Body of pancreas (tissue), 4 donors: ENCODE results near the gene SGTA. TPM values are rescaled to one million over a fixed set of nuclear protein-coding genes. Genes with fewer than 3 reads are reported as not detected.

Experiments used
- ATAC-seq: fragments of 150-250 bp; one replicate; pipeline ENCODE4 v1.9.1; 2016
- DNase-seq, 4 donors: peaks; one replicate each; pipeline ENCODE4 v3.0.0-alpha.2; 2019
- H3K27ac ChIP-seq, 4 donors: fragments of 200-600 bp; sonication (generic); 1 replicate in 3 of 4; 2 replicates in 1 of 4; pipeline versions ENCODE4 v1.5.1 to v1.6.1; 2016 to 2019; ENCODE audit warnings: mild to moderate bottlenecking in 1 of 4, mixed read lengths in 1 of 4, moderate library complexity in 1 of 4
- H3K27me3 ChIP-seq, 2 donors: fragments of 200-600 bp; sonication (generic); one replicate each; pipeline ENCODE4 v1.6.0; 2016; ENCODE audit warnings: mild to moderate bottlenecking in 1 of 2
- H3K36me3 ChIP-seq, 2 donors: fragments of 200-600 bp; sonication (generic); replicated peaks in 1 of 2; 2 replicates each; pipeline ENCODE4 v1.5.1; 2016; ENCODE audit warnings: low read depth in 2 of 2; ENCODE audit not compliant: insufficient read depth in 1 of 2
- H3K4me1 ChIP-seq: fragments of 200-600 bp; sonication (generic); one replicate; pipeline ENCODE4 v1.6.0; 2016
- H3K4me3 ChIP-seq, 2 donors: fragments of 200-600 bp; sonication (generic); 1 replicate in 1 of 2; 2 replicates in 1 of 2; pipeline ENCODE4 v1.5.1; 2016 to 2019
- H3K9me3 ChIP-seq, 3 donors: fragments of 200-600 bp; sonication (generic); 1 replicate in 2 of 3; 2 replicates in 1 of 3; pipeline ENCODE4 v1.5.1; 2016
- CTCF ChIP-seq, 7 experiments: fragments of 450-650 bp in 4 of 7; fragments of 200-600 bp in 3 of 7; sonication (generic) in 3 of 7; IDR thresholded peaks; one replicate each; pipeline ENCODE4 v1.5.1; 2016 to 2019; ENCODE audit warnings: antibody characterized with exemption in 7 of 7
- POLR2A ChIP-seq, 3 donors: fragments of 450-650 bp; IDR thresholded peaks; one replicate each; pipeline ENCODE4 v1.6.1; 2016; ENCODE audit warnings: antibody characterized with exemption in 3 of 3, mild to moderate bottlenecking in 2 of 3
- WGBS, 2 donors: methylation state at CpG; one replicate each; pipeline ENCODE4 v1.1.5; 2017; 5-methylcytosine and 5-hydroxymethylcytosine counted together
- intact Hi-C: fragments of 100-400 bp; cut with DNase I; formaldehyde crosslinking; loops from one replicate; pipeline ENCODE4 v1.15.1; 2023
- total RNA-seq, 2 donors: library from RNA; depleted of rRNA; stranded (reverse); fragments of >200 nt; gene quantifications; one replicate each; pipeline ENCODE4 v1.1.0, GENCODE V29; 2016

Gene SGTA
- total RNA-seq, 2 donors from 2014 or later: 24.6 to 41.5 TPM

DNA sequence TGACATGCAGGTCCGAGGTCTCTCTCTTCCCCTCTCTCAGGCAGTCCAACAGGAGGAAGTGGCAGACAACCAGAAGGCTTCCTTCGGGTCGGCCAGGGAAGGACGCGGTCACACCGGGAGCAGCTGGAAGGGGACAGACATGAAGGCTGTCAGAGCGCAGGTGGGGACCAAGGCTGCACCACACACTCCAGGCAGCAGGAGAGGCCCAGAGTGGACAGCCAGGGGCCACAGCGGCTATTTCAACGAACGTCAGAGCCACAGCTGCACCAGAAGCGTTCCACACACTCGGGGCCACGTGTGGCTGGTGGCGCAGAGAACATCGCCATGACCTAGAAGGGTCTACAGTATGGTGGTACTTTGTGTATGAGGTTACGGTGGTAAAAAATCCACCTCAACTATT is 27.3 kb downstream of the SGTA start:
- H3K27ac ChIP-seq: no peak overlapping the region
- TF ChIP-seq POLR2A (IDR thresholded peaks at IDR 0.05): no peak
- no peak for TF ChIP-seq CTCF (IDR thresholded peaks at IDR 0.05)
- H3K9me3 ChIP-seq: no peaks in the 10 kb centered on the region
- no peak overlapping the region for H3K4me3 ChIP-seq
- no peaks in the 10 kb centered on the region for H3K4me1 ChIP-seq
- peaks cover 5 to 10% of the 10 kb centered on the region in 2 donors for H3K36me3 ChIP-seq
- WGBS, 2 donors: 89 to 90% methylated on average over 16 of the region's 16 CpGs
- H3K27me3 ChIP-seq: no peaks in the 10 kb centered on the region
- DNase-seq (no peak), ATAC-seq (no peak)
- intact Hi-C loops: no loop called here

DNA sequence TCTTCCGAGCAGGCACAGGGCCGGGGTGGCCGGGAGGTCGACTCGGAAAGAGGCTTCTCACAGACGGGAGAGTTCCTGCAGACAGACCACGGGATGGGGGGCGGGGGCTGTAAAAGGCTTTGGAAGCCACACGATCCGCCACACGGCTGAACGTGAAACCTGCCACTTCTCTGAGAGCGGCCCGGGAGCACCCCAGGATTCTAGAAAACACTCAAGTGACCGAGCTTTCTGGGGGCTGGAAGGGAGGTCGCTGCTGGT is 27.7 kb downstream of the SGTA start:
- H3K27ac ChIP-seq: no peak overlapping the region
- WGBS, 2 donors: 90 to 96% methylated on average over 15 to 16 of the region's 16 CpGs
- no peaks in the 10 kb centered on the region for H3K9me3 ChIP-seq
- ATAC-seq (no peak), DNase-seq (no peak)
- no peak for TF ChIP-seq CTCF (IDR thresholded peaks at IDR 0.05)
- TF ChIP-seq POLR2A (IDR thresholded peaks at IDR 0.05): no peak
- H3K36me3 ChIP-seq: peaks cover 5 to 8% of the 10 kb centered on the region in 2 donors
- intact Hi-C loops: no loop called here
- H3K4me1 ChIP-seq: no peaks in the 10 kb centered on the region
- no peak overlapping the region for H3K4me3 ChIP-seq
- no peaks in the 10 kb centered on the region for H3K27me3 ChIP-seq

GRCh38 chr19:2754659-2755447 is 28.2 kb downstream of the SGTA start:
- Histone ChIP-seq H3K27ac (no peak overlapping the region), H3K4me1 (no peaks in the 10 kb centered on the region), H3K27me3 (no peaks in the 10 kb centered on the region), H3K4me3 (no peak overlapping the region), H3K9me3 (no peaks in the 10 kb centered on the region), H3K36me3 (peaks cover 5 to 8% of the 10 kb centered on the region in 2 donors)
- WGBS, 2 donors: 90 to 91% methylated on average over 22 to 40 of the region's 43 CpGs
- TF ChIP-seq CTCF (IDR thresholded peaks at IDR 0.05) (no peak), POLR2A (IDR thresholded peaks at IDR 0.05) (no peak)
- intact Hi-C loops: no loop called here
- DNase-seq (no peak), ATAC-seq (no peak)

DNA sequence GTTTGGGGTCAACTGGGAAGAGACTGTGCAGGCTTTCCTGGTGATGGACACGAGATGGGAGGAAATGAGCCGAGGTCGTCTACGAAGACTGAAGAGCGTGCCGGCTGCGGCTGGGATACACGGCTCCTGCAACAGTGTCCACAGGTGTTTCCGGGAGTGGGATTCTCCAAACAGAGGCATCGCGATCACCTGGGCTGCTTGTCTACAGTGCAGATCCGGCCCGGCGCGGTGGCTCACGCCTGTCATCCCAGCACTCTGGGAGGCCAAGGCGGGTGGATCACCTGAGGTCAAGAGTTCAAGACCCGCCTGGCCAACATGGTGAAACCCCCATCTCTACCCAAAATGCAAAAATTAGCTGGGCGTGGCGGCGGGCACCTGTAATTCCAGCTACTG is 31.6 kb downstream of the SGTA start:
- Histone ChIP-seq H3K4me1 (peaks cover 5% of the 10 kb centered on the region), H3K27me3 (no peaks in the 10 kb centered on the region), H3K4me3 (no peak overlapping the region), H3K36me3 (peaks cover 0 to 8% of the 10 kb centered on the region in 2 donors), H3K9me3 (no peaks in the 10 kb centered on the region), H3K27ac (no peak overlapping the region)
- ATAC-seq (no peak), DNase-seq (no peak)
- TF ChIP-seq CTCF (IDR thresholded peaks at IDR 0.05) (no peak), POLR2A (IDR thresholded peaks at IDR 0.05) (no peak)
- WGBS, 2 donors: 82 to 86% methylated on average over 14 to 21 of the region's 21 CpGs
- intact Hi-C loops: no loop called here

DNA sequence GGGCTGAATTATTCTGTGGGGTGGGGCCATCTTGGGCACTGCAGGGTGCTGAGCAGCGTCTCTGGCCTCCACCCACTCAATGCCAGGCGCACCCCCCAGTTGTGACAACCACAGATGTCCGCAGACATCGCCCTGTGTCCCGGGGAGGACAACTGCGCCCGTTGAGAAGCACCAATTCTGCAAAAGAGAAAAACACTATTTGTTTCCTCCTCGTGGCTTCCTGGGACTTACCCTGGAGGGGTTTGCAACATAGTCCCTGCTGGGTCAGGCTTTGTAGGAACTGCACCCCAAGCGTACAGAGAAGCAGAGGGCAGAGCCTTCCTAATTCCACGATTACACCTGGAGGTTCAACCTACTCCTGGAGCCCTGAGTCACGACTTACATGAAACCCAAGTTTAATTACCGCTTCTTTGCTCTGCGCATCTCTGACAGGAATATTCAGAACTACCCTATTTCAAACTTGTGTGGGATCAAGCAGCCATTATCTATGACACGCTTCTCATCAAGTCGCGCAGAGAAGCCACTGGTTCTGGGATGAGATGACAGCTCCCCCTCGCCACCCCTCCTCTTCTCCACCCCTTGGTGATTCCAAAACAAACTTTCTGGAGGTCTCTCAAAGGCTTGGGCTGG is 32.1 kb downstream of the SGTA start:
- ATAC-seq (no peak), DNase-seq (no peak)
- Histone ChIP-seq H3K4me1 (peaks cover 5% of the 10 kb centered on the region), H3K4me3 (no peak overlapping the region), H3K36me3 (peaks cover 0 to 8% of the 10 kb centered on the region in 2 donors), H3K27ac (no peak overlapping the region), H3K27me3 (no peaks in the 10 kb centered on the region), H3K9me3 (no peaks in the 10 kb centered on the region)
- intact Hi-C loops: no loop called here
- TF ChIP-seq CTCF (IDR thresholded peaks at IDR 0.05) (no peak), POLR2A (IDR thresholded peaks at IDR 0.05) (no peak)
- WGBS, 2 donors: 52 to 88% methylated on average over 6 to 17 of the region's 17 CpGs
